ENCODE data around the gene RGMB. TPM values are rescaled to one million over a fixed set of nuclear protein-coding genes. Genes with fewer than 3 reads are reported as not detected.

Gene RGMB
- 10 to 100 TPM; 22.0 to 23.1 (median 22.1) TPM for total RNA-seq

GRCh38 chr5:98773464-98774191, at the start of gene RGMB:
Gene RGMB (plus strand): TSS chr5:98773663. CDS start chr5:98774071, 408 bp downstream.
- Histone ChIP-seq H3K9me3 (no peaks in the 10 kb centered on the region), H3K27me3 (no peaks in the 10 kb centered on the region), H3K4me3 (peak within 1 kb of the TSS; percentile 81 to 98 (median 95)), H3K36me3 (no peaks in the 10 kb centered on the region), H3K27ac (peak within 1 kb of the TSS; percentile 96 to 97), H3K4me1 (peaks cover 0 to 15% of the 10 kb centered on the region in 2 donors)
- peak; percentile 76 for TF ChIP-seq POLR2A (IDR thresholded peaks at IDR 0.05)
- TF ChIP-seq POLR2AphosphoS5 (IDR thresholded peaks at IDR 0.05), result peak in 1 of 3 donors; percentile 38
- TF ChIP-seq CTCF (IDR thresholded peaks at IDR 0.05), result no peak
- intact Hi-C loops (cut with DNase I; ENCODE audit: low total_unique reads), result no loop called here
- DNase-seq (ENCODE audit: low spot score in 2 of 2), result peak; percentile 98 to 99

- TF ChIP-seq POLR2A (IDR thresholded peaks at IDR 0.05) (no peak), CTCF (IDR thresholded peaks at IDR 0.05) (no peak), POLR2AphosphoS5 (IDR thresholded peaks at IDR 0.05) (no peak)
- H3K36me3 ChIP-seq, result no peaks in the 10 kb centered on the region
- H3K9me3 ChIP-seq, result no peaks in the 10 kb centered on the region
- H3K4me1 ChIP-seq, result no peaks in the 10 kb centered on the region
- DNase-seq (ENCODE audit: low spot score in 2 of 2), result no peak
- no peaks in the 10 kb centered on the region for H3K27me3 ChIP-seq
- H3K27ac ChIP-seq, result no peak overlapping the region
- intact Hi-C loops (cut with DNase I; ENCODE audit: low total_unique reads), result no loop called here
- H3K4me3 ChIP-seq, result no peak overlapping the region
These were observed 47.2 kb upstream of the RGMB start for GRCh38 chr5:98726258-98726657.

- Histone ChIP-seq H3K27me3 (no peaks in the 10 kb centered on the region), H3K9me3 (no peaks in the 10 kb centered on the region), H3K36me3 (no peaks in the 10 kb centered on the region), H3K4me1 (no peaks in the 10 kb centered on the region), H3K4me3 (no peak overlapping the region), H3K27ac (no peak overlapping the region)
- intact Hi-C loops (cut with DNase I; ENCODE audit: low total_unique reads), result no loop called here
- TF ChIP-seq POLR2A (IDR thresholded peaks at IDR 0.05) (no peak), CTCF (IDR thresholded peaks at IDR 0.05) (no peak), POLR2AphosphoS5 (IDR thresholded peaks at IDR 0.05) (no peak)
- no peak for DNase-seq (ENCODE audit: low spot score in 2 of 2)
These were observed 45.8 kb upstream of the RGMB start for GRCh38 chr5:98727686-98728085.

- Histone ChIP-seq H3K4me3 (no peak overlapping the region), H3K9me3 (no peaks in the 10 kb centered on the region), H3K4me1 (no peaks in the 10 kb centered on the region), H3K36me3 (no peaks in the 10 kb centered on the region), H3K27ac (no peak overlapping the region), H3K27me3 (no peaks in the 10 kb centered on the region)
- DNase-seq (ENCODE audit: low spot score in 2 of 2), result no peak
- intact Hi-C loops (cut with DNase I; ENCODE audit: low total_unique reads), result no loop called here
- TF ChIP-seq POLR2A (IDR thresholded peaks at IDR 0.05) (no peak), CTCF (IDR thresholded peaks at IDR 0.05) (no peak), POLR2AphosphoS5 (IDR thresholded peaks at IDR 0.05) (no peak)
These were observed 38.8 kb upstream of the RGMB start for GRCh38 chr5:98734646-98735045.

- Histone ChIP-seq H3K4me1 (no peaks in the 10 kb centered on the region), H3K36me3 (no peaks in the 10 kb centered on the region), H3K27ac (no peak overlapping the region), H3K4me3 (no peak overlapping the region), H3K9me3 (no peaks in the 10 kb centered on the region), H3K27me3 (no peaks in the 10 kb centered on the region)
- intact Hi-C loops (cut with DNase I; ENCODE audit: low total_unique reads), result no loop called here
- no peak for DNase-seq (ENCODE audit: low spot score in 2 of 2)
- TF ChIP-seq POLR2AphosphoS5 (IDR thresholded peaks at IDR 0.05), result no peak
- no peak for TF ChIP-seq CTCF (IDR thresholded peaks at IDR 0.05)
- TF ChIP-seq POLR2A (IDR thresholded peaks at IDR 0.05), result no peak
These were observed 37.5 kb upstream of the RGMB start for GRCh38 chr5:98735806-98736507.
